Measurements from ENCODE around the gene ATRNL1.
"Not testable (repeated sequence)": the region's sequence is repeated elsewhere in the genome, so short reads cannot be mapped to it uniquely, and the experiment has no call there.

ATRNL1 gene

GRCh38 chr10:115503546-115503945 is 410.4 kb downstream of the ATRNL1 start:
- H3K4me3 ChIP-seq (replicated peaks; ENCODE audit: low read depth, low read length) = no peak overlapping the region
- TF ChIP-seq CTCF (IDR thresholded peaks at IDR 0.05; ENCODE audit: low read length, missing control alignments) = no peak
- DNase-seq (ENCODE audit: low read depth) = no peak

- no peak for DNase-seq (ENCODE audit: low read depth)
- H3K4me3 ChIP-seq (replicated peaks; ENCODE audit: low read depth, low read length) = no peak overlapping the region
- TF ChIP-seq CTCF (IDR thresholded peaks at IDR 0.05; ENCODE audit: low read length, missing control alignments) = no peak
These were observed 421.7 kb downstream of the ATRNL1 start for GRCh38 chr10:115514895-115515294.

GRCh38 chr10:115525141-115525540 is 432.0 kb downstream of the ATRNL1 start:
- TF ChIP-seq CTCF (IDR thresholded peaks at IDR 0.05; ENCODE audit: low read length, missing control alignments) = no peak
- DNase-seq (ENCODE audit: low read depth) = no peak
- H3K4me3 ChIP-seq (replicated peaks; ENCODE audit: low read depth, low read length) = no peak overlapping the region

GRCh38 chr10:115527682-115528081 is 434.5 kb downstream of the ATRNL1 start:
- DNase-seq (ENCODE audit: low read depth); H3K4me3 ChIP-seq (replicated peaks; ENCODE audit: low read depth, low read length): not testable (repeated sequence)

- H3K4me3 ChIP-seq (replicated peaks; ENCODE audit: low read depth, low read length) = not testable (repeated sequence)
These were observed 443.2 kb downstream of the ATRNL1 start for GRCh38 chr10:115536401-115536800.

GRCh38 chr10:115539142-115539762 is 446.1 kb downstream of the ATRNL1 start:
- no peak for TF ChIP-seq CTCF (IDR thresholded peaks at IDR 0.05; ENCODE audit: low read length, missing control alignments)
- H3K4me3 ChIP-seq (replicated peaks; ENCODE audit: low read depth, low read length) = no peak overlapping the region
- no peak for DNase-seq (ENCODE audit: low read depth)

More at GRCh38 chr10:115536401-115536800, 443.2 kb downstream of the ATRNL1 start:
- not testable (repeated sequence) for DNase-seq (ENCODE audit: low read depth)

GRCh38 chr10:115555887-115556402 is 462.8 kb downstream of the ATRNL1 start:
- H3K4me3 ChIP-seq (replicated peaks; ENCODE audit: low read depth, low read length) = no peak overlapping the region
- no peak for DNase-seq (ENCODE audit: low read depth)

More at GRCh38 chr10:115555887-115556402, 462.8 kb downstream of the ATRNL1 start:
- TF ChIP-seq CTCF (IDR thresholded peaks at IDR 0.05; ENCODE audit: low read length, missing control alignments) = no peak

Measured in fibroblast of pulmonary artery (primary cell).